Measurements from ENCODE around the gene CES4A. TPM values are rescaled to one million over a fixed set of nuclear protein-coding genes. Genes with fewer than 3 reads are reported as not detected.
A peak's percentile ranks its signal among the peaks of the same experiment; 100 is the strongest.

The CES4A gene
- total RNA-seq, 1 donor from 2014 or later = 1.2 TPM

- Mint-ChIP-seq H3K9me3 (ENCODE audit: unreplicated experiment) (no peaks in the 10 kb centered on the region), H3K4me1 (ENCODE audit: low read depth, unreplicated experiment) (peaks cover 3% of the 10 kb centered on the region), H3K4me3 (ENCODE audit: unreplicated experiment) (peak overlapping the region; percentile 45), H3K36me3 (ENCODE audit: low read depth, unreplicated experiment) (peaks cover 5% of the 10 kb centered on the region), H3K27me3 (ENCODE audit: low read depth, unreplicated experiment) (peaks cover 47% of the 10 kb centered on the region), H3K27ac (ENCODE audit: unreplicated experiment) (no peak overlapping the region)
- Histone ChIP-seq H3K9me3 (ENCODE audit: insufficient read depth, low read depth, low read length) (no peaks in the 10 kb centered on the region), H4K20me1 (ENCODE audit: insufficient read depth, low read length) (no peaks in the 10 kb centered on the region), H3K36me3 (ENCODE audit: insufficient read depth, low read length) (no peaks in the 10 kb centered on the region), H3K4me3 (ENCODE audit: insufficient read depth, low read depth, low read length) (peak overlapping the region; percentile 58), H3K4me1 (ENCODE audit: insufficient read depth, low read length) (peaks cover 15% of the 10 kb centered on the region), H3K79me2 (ENCODE audit: insufficient read depth, low read length) (no peaks in the 10 kb centered on the region), H2AFZ (ENCODE audit: low read depth, low read length) (peak overlapping the region; percentile 92), H3K4me2 (ENCODE audit: low read length) (peak overlapping the region; percentile 89), H3K27me3 (ENCODE audit: insufficient read depth, low read length) (no peaks in the 10 kb centered on the region), H3K27ac (ENCODE audit: low read depth, low read length) (no peak overlapping the region), H3K9ac (ENCODE audit: low read length) (no peak overlapping the region)
- FAIRE-seq (no peak), DNase-seq (ENCODE audit: low read depth) (no peak)
- no peak for TF ChIP-seq CTCF (IDR thresholded peaks at IDR 0.05; ENCODE audit: insufficient read depth, low read depth, low read length)
Observed at GRCh38 chr16:67000384-67001351, 12.3 kb downstream of the CES4A start.

- Mint-ChIP-seq H3K27ac (ENCODE audit: unreplicated experiment) (no peak overlapping the region), H3K4me1 (ENCODE audit: low read depth, unreplicated experiment) (peaks cover 5% of the 10 kb centered on the region), H3K36me3 (ENCODE audit: low read depth, unreplicated experiment) (peaks cover 5% of the 10 kb centered on the region), H3K9me3 (ENCODE audit: unreplicated experiment) (no peaks in the 10 kb centered on the region), H3K27me3 (ENCODE audit: low read depth, unreplicated experiment) (peaks cover 47% of the 10 kb centered on the region), H3K4me3 (ENCODE audit: unreplicated experiment) (peak overlapping the region; percentile 40)
- DNase-seq (ENCODE audit: low read depth) (no peak), FAIRE-seq (no peak)
- H3K27me3 ChIP-seq (ENCODE audit: insufficient read depth, low read length) = no peaks in the 10 kb centered on the region
- H3K4me1 ChIP-seq (ENCODE audit: insufficient read depth, low read length) = peaks cover 15% of the 10 kb centered on the region
- TF ChIP-seq CTCF (IDR thresholded peaks at IDR 0.05; ENCODE audit: insufficient read depth, low read depth, low read length) (no peak), EZH2 (IDR thresholded peaks at IDR 0.05; ENCODE audit: insufficient read depth, low read length) (no peak)
- no peaks in the 10 kb centered on the region for H3K36me3 ChIP-seq (ENCODE audit: insufficient read depth, low read length)
- peak overlapping the region; percentile 89 for H3K4me2 ChIP-seq (ENCODE audit: low read length)
- H3K79me2 ChIP-seq (ENCODE audit: insufficient read depth, low read length) = no peaks in the 10 kb centered on the region
- no peaks in the 10 kb centered on the region for H4K20me1 ChIP-seq (ENCODE audit: insufficient read depth, low read length)
- peak overlapping the region; percentile 52 for H2AFZ ChIP-seq (ENCODE audit: low read depth, low read length)
- no peak overlapping the region for H3K4me3 ChIP-seq (ENCODE audit: insufficient read depth, low read depth, low read length)
- H3K9me3 ChIP-seq (ENCODE audit: insufficient read depth, low read depth, low read length) = no peaks in the 10 kb centered on the region
- no peak overlapping the region for H3K9ac ChIP-seq (ENCODE audit: low read length)
- H3K27ac ChIP-seq (ENCODE audit: low read depth, low read length) = no peak overlapping the region
Observed at GRCh38 chr16:67001726-67002125, 13.3 kb downstream of the CES4A start.

Measured in astrocyte (in vitro differentiated cells and primary cell).